Adipocyte (in vitro differentiated cells): ENCODE results near the gene DIAPH3.
A peak's percentile ranks its signal among the peaks of the same experiment; 100 is the strongest.

ENCODE experiments used
- DNase-seq: peaks from one replicate; pipeline ENCODE4 v3.0.0-alpha.2; 2015; ENCODE audit warnings: low read depth
- H3K27me3 ChIP-seq: replicated peaks from 2 replicates; pipeline ENCODE4 v1.7.0; 2013; ENCODE audit warnings: mild to moderate bottlenecking, low read length, moderate library complexity; ENCODE audit not compliant: control insufficient read depth, insufficient read depth
- H3K36me3 ChIP-seq: 2 replicates; pipeline ENCODE4 v1.7.0; 2013; ENCODE audit warnings: low read length, mild to moderate bottlenecking, moderate library complexity; ENCODE audit not compliant: control insufficient read depth, insufficient read depth, severe bottlenecking
- H3K4me1 ChIP-seq: 2 replicates; pipeline ENCODE4 v1.7.0; 2013; ENCODE audit warnings: mild to moderate bottlenecking, low read length, moderate library complexity; ENCODE audit not compliant: control insufficient read depth, insufficient read depth
- H3K4me3 ChIP-seq: 2 replicates; pipeline ENCODE4 v1.7.0; 2013; ENCODE audit warnings: mild to moderate bottlenecking, low read length, moderate library complexity
- H3K9ac ChIP-seq: 2 replicates; pipeline ENCODE4 v1.7.0; 2013; ENCODE audit warnings: mild to moderate bottlenecking, low read length, moderate library complexity
- H3K9me3 ChIP-seq: 2 replicates; pipeline ENCODE4 v1.7.0; 2013; ENCODE audit warnings: mild to moderate bottlenecking, low read length, moderate library complexity; ENCODE audit not compliant: control insufficient read depth

Gene DIAPH3

DNA sequence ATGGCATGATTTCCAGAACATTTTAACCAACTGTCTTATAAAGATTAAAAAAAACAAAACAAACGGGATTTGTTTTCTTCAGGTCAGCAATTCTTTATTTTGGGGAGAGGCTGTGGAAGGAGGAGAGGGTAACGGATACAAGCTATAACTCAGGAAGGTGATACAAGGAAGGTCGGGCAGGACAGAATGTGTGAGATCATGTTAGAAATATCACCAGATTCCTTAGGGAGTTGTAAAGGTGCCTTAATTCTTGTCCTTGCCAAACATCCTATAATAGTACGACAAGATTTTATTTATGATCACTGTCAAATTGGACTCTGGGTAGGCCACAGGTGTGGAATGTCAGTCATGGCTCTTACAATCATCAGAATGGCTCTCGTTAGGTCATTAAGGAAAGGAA is 503.1 kb downstream of the DIAPH3 start:
- no peak for DNase-seq
- no peak overlapping the region for H3K9ac ChIP-seq

GRCh38 chr13:59659981-59660380 is 503.7 kb downstream of the DIAPH3 start:
- Histone ChIP-seq H3K4me1 (no peaks in the 10 kb centered on the region), H3K9me3 (no peaks in the 10 kb centered on the region), H3K27me3 (no peaks in the 10 kb centered on the region), H3K9ac (no peak overlapping the region), H3K4me3 (no peak overlapping the region), H3K36me3 (no peaks in the 10 kb centered on the region)
- DNase-seq = no peak

More for the DNA sequence above, 503.1 kb downstream of the DIAPH3 start:
- no peaks in the 10 kb centered on the region for H3K4me1 ChIP-seq
- H3K9me3 ChIP-seq = no peaks in the 10 kb centered on the region
- no peaks in the 10 kb centered on the region for H3K36me3 ChIP-seq
- H3K27me3 ChIP-seq = no peaks in the 10 kb centered on the region
- H3K4me3 ChIP-seq = no peak overlapping the region

DNA sequence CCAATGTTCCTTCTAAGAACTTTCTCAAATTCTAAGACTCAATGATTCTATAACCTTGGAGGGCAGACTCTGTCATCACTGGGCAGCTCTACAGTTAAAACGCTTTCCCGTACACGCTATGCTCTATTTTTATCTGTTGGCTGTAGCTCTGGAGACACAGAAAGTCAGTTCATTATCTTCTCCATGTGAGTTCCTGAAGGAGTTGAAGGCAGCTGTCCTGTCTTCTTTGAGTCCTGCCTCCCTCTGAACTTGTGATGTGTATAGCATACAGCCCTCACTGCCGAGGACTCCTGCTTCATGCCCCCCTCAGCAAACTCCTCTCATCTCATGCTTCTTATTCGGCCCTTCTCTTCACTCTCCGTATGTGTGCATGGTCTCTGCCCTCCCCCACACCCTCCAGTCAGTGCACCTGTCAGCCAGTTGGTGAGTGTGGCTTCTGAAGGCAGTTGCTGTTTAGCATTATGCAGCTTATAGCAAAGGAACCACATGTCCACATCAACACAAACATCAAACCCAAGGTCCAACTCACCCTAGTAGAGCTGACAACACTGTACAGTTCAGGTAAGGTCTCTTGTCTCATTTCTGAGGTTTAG is 504.9 kb downstream of the DIAPH3 start:
- Histone ChIP-seq H3K9ac (no peak overlapping the region), H3K4me3 (no peak overlapping the region), H3K4me1 (no peaks in the 10 kb centered on the region), H3K9me3 (no peaks in the 10 kb centered on the region), H3K36me3 (no peaks in the 10 kb centered on the region), H3K27me3 (no peaks in the 10 kb centered on the region)
- no peak for DNase-seq

GRCh38 chr13:59658027-59658737 is 505.5 kb downstream of the DIAPH3 start:
- Histone ChIP-seq H3K36me3 (no peaks in the 10 kb centered on the region), H3K9me3 (no peaks in the 10 kb centered on the region), H3K4me1 (no peaks in the 10 kb centered on the region), H3K9ac (no peak overlapping the region), H3K4me3 (no peak overlapping the region), H3K27me3 (no peaks in the 10 kb centered on the region)
- no peak for DNase-seq

GRCh38 chr13:59653916-59654315 is 509.8 kb downstream of the DIAPH3 start:
- H3K27me3 ChIP-seq = peaks cover 10% of the 10 kb centered on the region

GRCh38 chr13:59651479-59651878 is 512.2 kb downstream of the DIAPH3 start:
- no peak overlapping the region for H3K4me3 ChIP-seq
- no peaks in the 10 kb centered on the region for H3K4me1 ChIP-seq
- H3K27me3 ChIP-seq = peaks cover 10% of the 10 kb centered on the region
- no peak overlapping the region for H3K9ac ChIP-seq
- DNase-seq = no peak
- no peaks in the 10 kb centered on the region for H3K9me3 ChIP-seq
- H3K36me3 ChIP-seq = no peaks in the 10 kb centered on the region

More at GRCh38 chr13:59653916-59654315, 509.8 kb downstream of the DIAPH3 start:
- Histone ChIP-seq H3K9ac (no peak overlapping the region), H3K36me3 (no peaks in the 10 kb centered on the region), H3K9me3 (no peaks in the 10 kb centered on the region), H3K4me3 (no peak overlapping the region), H3K4me1 (no peaks in the 10 kb centered on the region)
- no peak for DNase-seq

- H3K4me3 ChIP-seq = no peak overlapping the region
- peaks cover 21% of the 10 kb centered on the region for H3K27me3 ChIP-seq
- H3K36me3 ChIP-seq = no peaks in the 10 kb centered on the region
- peaks cover 7% of the 10 kb centered on the region for H3K4me1 ChIP-seq
- DNase-seq = no peak
- no peak overlapping the region for H3K9ac ChIP-seq
- no peaks in the 10 kb centered on the region for H3K9me3 ChIP-seq
Observed at GRCh38 chr13:59643906-59644626, 519.7 kb downstream of the DIAPH3 start.

DNA sequence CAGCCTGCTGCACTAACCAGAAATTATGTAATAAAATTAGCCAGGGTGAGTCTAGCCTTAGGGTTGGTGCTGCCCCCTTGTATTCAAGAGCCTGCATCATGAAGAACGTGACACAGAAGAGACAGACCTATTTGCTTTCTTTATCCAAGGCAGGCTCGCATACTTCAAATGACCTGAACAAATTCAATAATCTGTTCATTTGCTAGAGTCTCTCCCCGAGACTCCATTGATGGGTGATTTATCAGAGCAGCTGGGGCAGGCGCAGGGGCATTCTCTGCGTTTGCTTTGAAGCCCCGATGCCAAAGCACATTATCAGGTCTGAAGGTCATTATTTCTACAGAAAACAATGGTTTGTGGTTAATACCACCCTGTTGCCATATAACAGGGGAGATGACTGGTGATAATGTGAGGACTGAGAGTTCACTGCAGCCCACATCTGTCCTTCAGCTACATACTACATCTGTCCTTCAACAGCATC is 520.3 kb downstream of the DIAPH3 start:
- no peak overlapping the region for H3K9ac ChIP-seq
- DNase-seq = no peak
- H3K36me3 ChIP-seq = no peaks in the 10 kb centered on the region
- peaks cover 7% of the 10 kb centered on the region for H3K4me1 ChIP-seq
- H3K4me3 ChIP-seq = no peak overlapping the region
- no peaks in the 10 kb centered on the region for H3K9me3 ChIP-seq
- peaks cover 23% of the 10 kb centered on the region for H3K27me3 ChIP-seq

DNA sequence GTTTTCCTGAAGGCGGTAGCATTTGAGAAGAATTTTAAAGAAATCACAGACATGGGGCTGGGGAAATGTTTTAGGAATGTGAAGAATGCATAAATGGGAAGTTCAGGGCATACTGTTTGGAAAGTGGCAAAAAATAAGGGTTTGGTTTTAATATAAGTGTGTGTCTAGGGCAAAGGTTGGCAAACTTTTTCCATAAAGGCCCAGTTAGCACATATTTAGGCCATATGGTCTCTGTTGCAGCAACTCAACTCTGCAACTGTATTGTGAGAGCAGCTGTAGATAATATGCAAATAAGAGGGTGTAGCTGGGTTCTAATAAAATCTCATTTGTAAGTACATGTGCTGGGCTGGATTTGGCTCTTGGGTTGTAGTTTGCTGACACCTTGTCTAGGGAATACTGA is 521.9 kb downstream of the DIAPH3 start:
- Histone ChIP-seq H3K4me1 (peaks cover 7% of the 10 kb centered on the region), H3K9me3 (no peaks in the 10 kb centered on the region)
- DNase-seq = peak; percentile 43

GRCh38 chr13:59641261-59641660 is 522.5 kb downstream of the DIAPH3 start:
- DNase-seq = no peak
- no peaks in the 10 kb centered on the region for H3K9me3 ChIP-seq

More for the DNA sequence above, 521.9 kb downstream of the DIAPH3 start:
- Histone ChIP-seq H3K9ac (no peak overlapping the region), H3K36me3 (no peaks in the 10 kb centered on the region), H3K27me3 (peaks cover 34% of the 10 kb centered on the region), H3K4me3 (no peak overlapping the region)

GRCh38 chr13:59638404-59638803 is 525.3 kb downstream of the DIAPH3 start:
- Histone ChIP-seq H3K4me3 (no peak overlapping the region), H3K4me1 (peaks cover 7% of the 10 kb centered on the region)

More at GRCh38 chr13:59641261-59641660, 522.5 kb downstream of the DIAPH3 start:
- no peaks in the 10 kb centered on the region for H3K36me3 ChIP-seq
- H3K27me3 ChIP-seq = peaks cover 35% of the 10 kb centered on the region
- H3K9ac ChIP-seq = no peak overlapping the region
- no peak overlapping the region for H3K4me3 ChIP-seq
- peaks cover 7% of the 10 kb centered on the region for H3K4me1 ChIP-seq

More at GRCh38 chr13:59638404-59638803, 525.3 kb downstream of the DIAPH3 start:
- no peak overlapping the region for H3K9ac ChIP-seq
- H3K36me3 ChIP-seq = no peaks in the 10 kb centered on the region
- H3K9me3 ChIP-seq = no peaks in the 10 kb centered on the region
- peaks cover 21% of the 10 kb centered on the region for H3K27me3 ChIP-seq
- DNase-seq = no peak
